Esophagus muscularis mucosa (tissue), 4 donors: Measurements from ENCODE around the gene C17orf78. TPM values are rescaled to one million over a fixed set of nuclear protein-coding genes. Genes with fewer than 3 reads are reported as not detected.

Source experiments
- DNase-seq: peaks from one replicate; pipeline ENCODE4 v3.0.0-alpha.2; 2017; ENCODE audit errors: extremely low spot score
- H3K27ac ChIP-seq, 4 donors: fragments of 200-600 bp; sonication (generic); replicated peaks in 1 of 4; 1 replicate in 3 of 4; 2 replicates in 1 of 4; pipeline ENCODE4 v1.5.1; 2016 to 2019; ENCODE audit warnings: mild to moderate bottlenecking in 1 of 4
- H3K27me3 ChIP-seq, 4 donors: fragments of 200-600 bp; sonication (generic); one replicate each; pipeline versions ENCODE4 v1.5.1 to v1.6.0; 2016 to 2019
- H3K36me3 ChIP-seq, 4 donors: fragments of 200-600 bp; sonication (generic); one replicate each; pipeline ENCODE4 v1.5.1; 2016 to 2019
- H3K4me1 ChIP-seq, 4 donors: fragments of 200-600 bp; sonication (generic); one replicate each; pipeline ENCODE4 v1.5.1; 2016 to 2019
- H3K4me3 ChIP-seq, 4 donors: fragments of 200-600 bp; sonication (generic); 1 replicate in 2 of 4; 2 replicates in 2 of 4; pipeline ENCODE4 v1.5.1; 2016 to 2019; ENCODE audit warnings: mild to moderate bottlenecking in 4 of 4, moderate library complexity in 1 of 4
- H3K9me3 ChIP-seq, 4 donors: fragments of 200-600 bp; sonication (generic); 1 replicate in 3 of 4; 2 replicates in 1 of 4; pipeline ENCODE4 v1.5.1; 2016 to 2019
- CTCF ChIP-seq, 3 experiments: fragments of 200-600 bp in 2 of 3; fragments of 450-650 bp in 1 of 3; sonication (generic) in 2 of 3; IDR thresholded peaks; one replicate each; pipeline ENCODE4 v1.5.1; 2017 to 2019; ENCODE audit warnings: antibody characterized with exemption in 3 of 3, mild to moderate bottlenecking in 2 of 3, moderate library complexity in 1 of 3
- EP300 ChIP-seq: sonication (generic); formaldehyde crosslinking; IDR thresholded peaks from one replicate; pipeline ENCODE4 v1.6.1; 2017; ENCODE audit warnings: antibody characterized with exemption
- POLR2A ChIP-seq: fragments of 450-650 bp; IDR thresholded peaks from one replicate; pipeline ENCODE4 v1.6.1; 2017; ENCODE audit warnings: antibody characterized with exemption, moderate library complexity, mild to moderate bottlenecking, low read depth
- POLR2AphosphoS5 ChIP-seq, 2 donors: sonication (generic); formaldehyde crosslinking; IDR thresholded peaks; one replicate each; pipeline ENCODE4 v1.6.1; 2017; ENCODE audit warnings: antibody characterized with exemption in 2 of 2
- WGBS: methylation state at CpG from one replicate; pipeline ENCODE4 v1.1.5; 2018; 5-methylcytosine and 5-hydroxymethylcytosine counted together
- intact Hi-C: fragments of 100-400 bp; cut with DNase I; formaldehyde crosslinking; loops from one replicate; pipeline ENCODE4 v1.15.1; 2023
- total RNA-seq, 4 donors: library from RNA; depleted of rRNA; stranded (reverse); fragments of >200 nt; gene quantifications; one replicate each; pipeline versions ENCODE4 v1.1.0 to v1.2.1, GENCODE V29; 2016

C17orf78 gene
- total RNA-seq, 4 donors from 2014 or later, result not detected

GRCh38 chr17:37358830-37359681 lies 16.7 kb upstream of the C17orf78 start:
- TF ChIP-seq POLR2A (peak; percentile 23), POLR2AphosphoS5 (IDR thresholded peaks at IDR 0.05) (peak; percentile 60 to 68), CTCF (IDR thresholded peaks at IDR 0.05) (peak; percentile 33 to 55 (median 46)), EP300 (no peak)
- H3K4me3 ChIP-seq, result peak overlapping the region; percentile 72 to 91 (median 82)
- no peaks in the 10 kb centered on the region for H3K27me3 ChIP-seq
- intact Hi-C loops, result loop anchor here (5.0 kb wide), 1 partner anchor 48 kb away; the partner anchor contains the start of genes ACACA and TADA2A
- no peaks in the 10 kb centered on the region for H3K9me3 ChIP-seq
- H3K27ac ChIP-seq, result peak overlapping the region; percentile 89 to 95 (median 90)
- H3K36me3 ChIP-seq, result no peaks in the 10 kb centered on the region
- peak; percentile 97 for DNase-seq
- H3K4me1 ChIP-seq, result peaks cover 14 to 36% (median 26%) of the 10 kb centered on the region in 4 donors
- 2% methylated on average over 6 of the region's 88 CpGs for WGBS

GRCh38 chr17:37359682-37360188 lies 16.1 kb upstream of the C17orf78 start:
- 16% methylated on average over 14 of the region's 18 CpGs for WGBS
- no peak for DNase-seq
- Histone ChIP-seq H3K27ac (peak overlapping the region; percentile 89 to 95 (median 90)), H3K4me1 (peaks cover 14 to 36% (median 26%) of the 10 kb centered on the region in 4 donors), H3K36me3 (no peaks in the 10 kb centered on the region), H3K9me3 (no peaks in the 10 kb centered on the region), H3K4me3 (peak overlapping the region; percentile 72 to 91 (median 82)), H3K27me3 (no peaks in the 10 kb centered on the region)
- no peak for TF ChIP-seq EP300
- TF ChIP-seq CTCF (IDR thresholded peaks at IDR 0.05), result no peak
- TF ChIP-seq POLR2AphosphoS5 (IDR thresholded peaks at IDR 0.05), result no peak
- TF ChIP-seq POLR2A, result no peak
- intact Hi-C loops, result loop anchor here (5.0 kb wide), 1 partner anchor 48 kb away; the partner anchor contains the start of genes ACACA and TADA2A

- intact Hi-C loops, result no loop called here
- peak overlapping the region in 2 of 4 donors; percentile 92 to 95 for H3K27ac ChIP-seq
- H3K9me3 ChIP-seq, result no peaks in the 10 kb centered on the region
- no peaks in the 10 kb centered on the region for H3K27me3 ChIP-seq
- WGBS, result 85% methylated on average over 3 of the region's 3 CpGs
- H3K4me3 ChIP-seq, result no peak overlapping the region
- DNase-seq, result no peak
- TF ChIP-seq CTCF (IDR thresholded peaks at IDR 0.05), result no peak
- no peak for TF ChIP-seq POLR2AphosphoS5 (IDR thresholded peaks at IDR 0.05)
- no peak for TF ChIP-seq POLR2A
- no peak for TF ChIP-seq EP300
- H3K36me3 ChIP-seq, result no peaks in the 10 kb centered on the region
- peaks cover 14 to 36% (median 26%) of the 10 kb centered on the region in 4 donors for H3K4me1 ChIP-seq
Measured at GRCh38 chr17:37360632-37361031, 15.2 kb upstream of the C17orf78 start.

GRCh38 chr17:37361543-37361942 lies 14.2 kb upstream of the C17orf78 start:
- TF ChIP-seq EP300 (no peak), POLR2A (no peak), CTCF (IDR thresholded peaks at IDR 0.05) (no peak), POLR2AphosphoS5 (IDR thresholded peaks at IDR 0.05) (no peak)
- H3K36me3 ChIP-seq, result no peaks in the 10 kb centered on the region
- no peak overlapping the region for H3K4me3 ChIP-seq
- 91% methylated on average over 4 of the region's 4 CpGs for WGBS
- H3K27me3 ChIP-seq, result no peaks in the 10 kb centered on the region
- H3K27ac ChIP-seq, result no peak overlapping the region
- intact Hi-C loops, result no loop called here
- no peak for DNase-seq
- H3K4me1 ChIP-seq, result peaks cover 14 to 36% (median 26%) of the 10 kb centered on the region in 4 donors
- no peaks in the 10 kb centered on the region for H3K9me3 ChIP-seq
